LNCaP clone FGC (cell line): ENCODE data around the gene PCSK9.

ENCODE experiments used
- DNase-seq: peaks from one replicate; pipeline ENCODE4 v3.0.0-alpha.2; 2011; ENCODE audit warnings: low read depth
- H3K4me3 ChIP-seq: 2 replicates; pipeline ENCODE4 v1.5.1; 2011; ENCODE audit warnings: mild to moderate bottlenecking, low read depth, low read length, control low read depth
- TF ChIP-seq, protein P1 (sequence below): IDR thresholded peaks from 2 replicates; pipeline ENCODE4 v1.5.1; 2012; ENCODE audit warnings: mild to moderate bottlenecking; ENCODE audit not compliant: control insufficient read depth, insufficient read depth; ENCODE audit errors: extremely low read depth

PCSK9 gene

DNA sequence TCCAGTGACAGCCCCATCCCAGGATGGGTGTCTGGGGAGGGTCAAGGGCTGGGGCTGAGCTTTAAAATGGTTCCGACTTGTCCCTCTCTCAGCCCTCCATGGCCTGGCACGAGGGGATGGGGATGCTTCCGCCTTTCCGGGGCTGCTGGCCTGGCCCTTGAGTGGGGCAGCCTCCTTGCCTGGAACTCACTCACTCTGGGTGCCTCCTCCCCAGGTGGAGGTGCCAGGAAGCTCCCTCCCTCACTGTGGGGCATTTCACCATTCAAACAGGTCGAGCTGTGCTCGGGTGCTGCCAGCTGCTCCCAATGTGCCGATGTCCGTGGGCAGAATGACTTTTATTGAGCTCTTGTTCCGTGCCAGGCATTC, 24.2 kb downstream of the PCSK9 start:
- H3K4me3 ChIP-seq, result no peak overlapping the region
- no peak for DNase-seq
- TF ChIP-seq, protein P1, sequence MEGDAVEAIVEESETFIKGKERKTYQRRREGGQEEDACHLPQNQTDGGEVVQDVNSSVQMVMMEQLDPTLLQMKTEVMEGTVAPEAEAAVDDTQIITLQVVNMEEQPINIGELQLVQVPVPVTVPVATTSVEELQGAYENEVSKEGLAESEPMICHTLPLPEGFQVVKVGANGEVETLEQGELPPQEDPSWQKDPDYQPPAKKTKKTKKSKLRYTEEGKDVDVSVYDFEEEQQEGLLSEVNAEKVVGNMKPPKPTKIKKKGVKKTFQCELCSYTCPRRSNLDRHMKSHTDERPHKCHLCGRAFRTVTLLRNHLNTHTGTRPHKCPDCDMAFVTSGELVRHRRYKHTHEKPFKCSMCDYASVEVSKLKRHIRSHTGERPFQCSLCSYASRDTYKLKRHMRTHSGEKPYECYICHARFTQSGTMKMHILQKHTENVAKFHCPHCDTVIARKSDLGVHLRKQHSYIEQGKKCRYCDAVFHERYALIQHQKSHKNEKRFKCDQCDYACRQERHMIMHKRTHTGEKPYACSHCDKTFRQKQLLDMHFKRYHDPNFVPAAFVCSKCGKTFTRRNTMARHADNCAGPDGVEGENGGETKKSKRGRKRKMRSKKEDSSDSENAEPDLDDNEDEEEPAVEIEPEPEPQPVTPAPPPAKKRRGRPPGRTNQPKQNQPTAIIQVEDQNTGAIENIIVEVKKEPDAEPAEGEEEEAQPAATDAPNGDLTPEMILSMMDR, result no peak

DNA sequence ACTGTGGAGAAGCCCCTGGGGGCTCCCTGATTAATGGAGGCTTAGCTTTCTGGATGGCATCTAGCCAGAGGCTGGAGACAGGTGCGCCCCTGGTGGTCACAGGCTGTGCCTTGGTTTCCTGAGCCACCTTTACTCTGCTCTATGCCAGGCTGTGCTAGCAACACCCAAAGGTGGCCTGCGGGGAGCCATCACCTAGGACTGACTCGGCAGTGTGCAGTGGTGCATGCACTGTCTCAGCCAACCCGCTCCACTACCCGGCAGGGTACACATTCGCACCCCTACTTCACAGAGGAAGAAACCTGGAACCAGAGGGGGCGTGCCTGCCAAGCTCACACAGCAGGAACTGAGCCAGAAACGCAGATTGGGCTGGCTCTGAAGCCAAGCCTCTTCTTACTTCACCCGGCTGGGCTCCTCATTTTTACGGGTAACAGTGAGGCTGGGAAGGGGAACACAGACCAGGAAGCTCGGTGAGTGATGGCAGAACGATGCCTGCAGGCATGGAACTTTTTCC, 24.8 kb downstream of the PCSK9 start:
- no peak for DNase-seq
- TF ChIP-seq, protein P1, result peak; percentile 22; the same call in 1 of the 2 replicates
- H3K4me3 ChIP-seq, result no peak overlapping the region

DNA sequence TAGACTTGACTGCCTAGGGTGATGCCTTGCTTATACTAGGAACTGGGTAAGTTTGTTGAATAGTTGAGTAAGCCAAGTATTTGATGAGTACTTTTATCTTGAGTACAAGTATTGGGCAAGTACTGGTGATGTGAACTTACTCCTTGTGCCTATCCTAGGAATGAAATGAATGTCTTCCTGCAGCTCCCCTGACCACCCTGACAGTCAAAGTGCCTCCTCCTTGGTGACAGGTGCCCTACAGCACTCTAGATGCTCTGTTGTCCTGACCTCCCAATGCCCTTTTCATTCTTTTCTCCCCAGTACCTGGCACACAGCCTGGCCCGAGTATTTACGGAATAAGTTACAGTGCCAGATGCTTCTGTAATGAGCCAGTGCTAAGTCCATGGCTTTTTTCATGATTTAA, 25.5 kb downstream of the PCSK9 start:
- peak; percentile 67 for DNase-seq
- TF ChIP-seq, protein P1, result no peak
- H3K4me3 ChIP-seq, result no peak overlapping the region

DNA sequence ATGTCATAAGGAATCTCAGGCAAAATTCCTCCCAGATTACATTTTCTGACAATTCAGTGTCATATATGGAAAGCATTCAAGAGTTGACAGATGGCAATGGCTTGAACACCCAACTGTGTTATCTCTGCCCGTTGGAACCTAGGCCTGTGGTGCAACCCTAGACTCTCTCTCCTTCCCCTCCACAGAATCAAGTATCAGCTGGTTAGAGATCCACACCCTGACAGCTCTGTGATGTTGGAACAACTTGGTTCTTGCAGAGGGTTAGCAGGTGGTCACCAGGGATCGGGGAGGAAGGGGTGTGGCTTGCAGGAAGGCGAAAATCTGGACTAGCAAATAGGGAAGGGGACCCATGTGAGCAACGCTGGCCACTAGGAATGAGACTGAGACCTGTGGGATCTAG, 26.3 kb downstream of the PCSK9 start:
- no peak for DNase-seq
- no peak overlapping the region for H3K4me3 ChIP-seq
- TF ChIP-seq, protein P1, result no peak

DNA sequence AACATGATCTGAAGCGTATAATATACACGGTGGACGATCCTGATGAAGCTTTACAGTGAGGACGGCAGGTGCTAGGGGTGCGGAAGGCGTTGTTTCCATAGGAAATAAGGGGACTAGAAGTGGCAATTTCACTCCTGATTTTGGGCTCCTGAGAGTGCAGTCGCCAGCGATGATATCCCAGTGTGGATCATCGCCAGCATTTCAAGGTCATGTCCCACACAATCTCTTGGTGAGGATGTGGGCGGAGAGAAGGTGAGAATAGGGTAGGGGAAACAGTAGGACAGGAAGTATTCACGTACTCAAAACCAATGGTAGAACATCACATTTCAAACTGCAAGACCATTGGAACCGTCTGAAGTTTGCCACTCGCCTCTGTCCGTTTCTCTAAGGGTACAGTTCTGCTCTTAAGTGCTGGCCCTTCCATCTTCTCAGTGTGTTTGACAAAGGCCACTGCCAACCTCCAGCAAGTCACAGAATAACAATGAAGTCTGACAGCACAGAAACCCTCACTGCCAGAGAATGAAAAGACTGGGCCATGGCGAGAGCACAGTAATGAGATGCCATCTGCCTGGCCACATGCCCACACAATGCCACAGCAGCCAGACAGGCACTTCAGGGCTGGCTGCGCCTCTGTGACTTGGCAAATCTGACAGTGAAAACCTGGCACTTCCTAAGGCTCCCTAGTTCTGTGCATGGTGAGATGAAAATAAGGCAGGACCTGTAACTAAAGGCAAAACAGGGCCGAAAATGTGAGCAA, 27.9 kb downstream of the PCSK9 start:
- no peak overlapping the region for H3K4me3 ChIP-seq
- TF ChIP-seq, protein P1, result no peak
- DNase-seq, result no peak

DNA sequence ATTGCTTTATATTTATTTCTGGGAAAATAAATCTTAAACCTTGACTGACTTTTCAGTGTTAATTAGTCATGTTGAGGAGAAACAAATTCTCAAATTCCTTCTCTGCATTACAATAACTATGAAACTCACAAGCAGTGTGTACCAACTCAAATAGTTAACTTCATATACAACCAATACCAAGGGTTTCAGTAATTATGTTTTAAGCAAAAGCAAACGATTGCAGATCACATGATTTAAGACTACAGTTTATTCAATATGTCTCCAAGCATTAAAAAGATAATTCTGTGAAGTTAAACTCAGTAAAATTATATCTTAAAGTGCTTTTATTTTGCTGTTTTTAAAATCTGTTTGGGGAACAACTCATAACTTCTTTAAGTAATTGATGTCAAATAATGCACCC, 28.6 kb downstream of the PCSK9 start:
- H3K4me3 ChIP-seq, result no peak overlapping the region
- TF ChIP-seq, protein P1, result no peak
- DNase-seq, result no peak

DNA sequence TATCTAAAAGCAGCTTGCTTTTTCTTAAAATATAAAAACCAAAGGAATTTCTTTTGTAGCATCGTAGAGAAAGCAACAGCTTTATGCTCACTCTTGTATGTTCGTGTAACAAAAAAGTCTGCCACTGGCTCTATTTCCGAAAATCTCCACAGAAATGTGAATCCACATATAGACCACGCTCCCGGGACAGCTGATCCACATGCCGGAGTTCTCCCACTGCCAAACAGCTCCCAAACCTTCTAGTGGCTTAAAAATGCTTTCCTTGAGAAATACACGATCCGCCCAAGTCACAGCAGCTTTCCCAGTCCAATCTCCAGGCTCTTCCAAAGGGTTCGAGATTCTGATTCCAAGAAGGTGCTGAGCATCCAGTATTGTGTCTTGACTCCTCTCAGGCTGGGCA, 29.3 kb downstream of the PCSK9 start:
- DNase-seq, result no peak
- no peak overlapping the region for H3K4me3 ChIP-seq
- TF ChIP-seq, protein P1, result no peak
